Loucy (cell line): Measurements from ENCODE around the gene NFASC.

Experiments
- H2AFZ ChIP-seq: fragments of 200-600 bp; sonication (generic); 2 replicates; pipeline ENCODE4 v1.6.0; 2016; ENCODE audit warnings: antibody characterized with exemption, mild to moderate bottlenecking, low read length, moderate library complexity
- H3F3A ChIP-seq: fragments of 200-600 bp; 2 replicates; pipeline ENCODE4 v1.6.0; 2016; ENCODE audit warnings: antibody characterized with exemption, low read depth, mild to moderate bottlenecking
- H3K27me3 ChIP-seq: fragments of 200-600 bp; sonication (generic); 2 replicates; pipeline ENCODE4 v1.6.1; 2014; ENCODE audit warnings: low read length, mild to moderate bottlenecking; ENCODE audit not compliant: insufficient read depth, poor library complexity, severe bottlenecking
- H3K36me3 ChIP-seq: fragments of 200-600 bp; sonication (generic); 2 replicates; pipeline ENCODE4 v1.6.1; 2016; ENCODE audit warnings: low read length; ENCODE audit not compliant: insufficient read depth
- H3K4me1 ChIP-seq: fragments of 200-600 bp; sonication (generic); 2 replicates; pipeline ENCODE4 v1.5.1; 2014; ENCODE audit warnings: low read length, mild to moderate bottlenecking; ENCODE audit not compliant: insufficient read depth, poor library complexity, severe bottlenecking
- H3K4me2 ChIP-seq: fragments of 200-600 bp; sonication (generic); 2 replicates; pipeline ENCODE4 v1.6.0; 2014; ENCODE audit warnings: antibody characterized with exemption, low read length, low read depth, mild to moderate bottlenecking; ENCODE audit not compliant: poor library complexity, severe bottlenecking
- H3K4me3 ChIP-seq: fragments of 200-600 bp; sonication (generic); 2 replicates; pipeline ENCODE4 v1.5.1; 2014; ENCODE audit warnings: low read length, mild to moderate bottlenecking, mixed read lengths; ENCODE audit not compliant: poor library complexity, severe bottlenecking
- H3K79me2 ChIP-seq: fragments of 200-600 bp; sonication (generic); 2 replicates; pipeline ENCODE4 v1.6.1; 2014; ENCODE audit warnings: low read length; ENCODE audit not compliant: insufficient read depth
- H3K9ac ChIP-seq: fragments of 200-600 bp; sonication (generic); 2 replicates; pipeline ENCODE4 v1.6.0; 2014; ENCODE audit warnings: mild to moderate bottlenecking, low read depth, low read length, moderate library complexity; ENCODE audit not compliant: poor library complexity, severe bottlenecking
- H3K9me2 ChIP-seq: fragments of 200-600 bp; sonication (generic); replicated peaks from 2 replicates; pipeline ENCODE4 v1.6.1; 2016; ENCODE audit warnings: low read depth, low read length, mixed read lengths
- H3K9me3 ChIP-seq: fragments of 200-600 bp; sonication (generic); 2 replicates; pipeline ENCODE4 v1.6.1; 2014; ENCODE audit warnings: mild to moderate bottlenecking, antibody characterized with exemption, low read length, low read depth; ENCODE audit not compliant: insufficient read depth
- H4K20me1 ChIP-seq: fragments of 200-600 bp; sonication (generic); 2 replicates; pipeline ENCODE4 v1.6.0; 2014; ENCODE audit warnings: antibody characterized with exemption, low read length, mild to moderate bottlenecking; ENCODE audit not compliant: insufficient read depth, poor library complexity, severe bottlenecking
- EZH2phosphoT487 ChIP-seq: fragments of 200-600 bp; IDR thresholded peaks from 2 replicates; pipeline ENCODE4 v1.6.1; 2018; ENCODE audit warnings: antibody characterized with exemption, mild to moderate bottlenecking, moderate library complexity, borderline replicate concordance
- TF ChIP-seq, protein P1 (sequence below): fragments of 200-600 bp; sonication (generic); conservative IDR thresholded peaks from 2 replicates; pipeline ENCODE4 v1.5.1; 2014; ENCODE audit warnings: mild to moderate bottlenecking, antibody characterized with exemption, low read length

NFASC gene

DNA sequence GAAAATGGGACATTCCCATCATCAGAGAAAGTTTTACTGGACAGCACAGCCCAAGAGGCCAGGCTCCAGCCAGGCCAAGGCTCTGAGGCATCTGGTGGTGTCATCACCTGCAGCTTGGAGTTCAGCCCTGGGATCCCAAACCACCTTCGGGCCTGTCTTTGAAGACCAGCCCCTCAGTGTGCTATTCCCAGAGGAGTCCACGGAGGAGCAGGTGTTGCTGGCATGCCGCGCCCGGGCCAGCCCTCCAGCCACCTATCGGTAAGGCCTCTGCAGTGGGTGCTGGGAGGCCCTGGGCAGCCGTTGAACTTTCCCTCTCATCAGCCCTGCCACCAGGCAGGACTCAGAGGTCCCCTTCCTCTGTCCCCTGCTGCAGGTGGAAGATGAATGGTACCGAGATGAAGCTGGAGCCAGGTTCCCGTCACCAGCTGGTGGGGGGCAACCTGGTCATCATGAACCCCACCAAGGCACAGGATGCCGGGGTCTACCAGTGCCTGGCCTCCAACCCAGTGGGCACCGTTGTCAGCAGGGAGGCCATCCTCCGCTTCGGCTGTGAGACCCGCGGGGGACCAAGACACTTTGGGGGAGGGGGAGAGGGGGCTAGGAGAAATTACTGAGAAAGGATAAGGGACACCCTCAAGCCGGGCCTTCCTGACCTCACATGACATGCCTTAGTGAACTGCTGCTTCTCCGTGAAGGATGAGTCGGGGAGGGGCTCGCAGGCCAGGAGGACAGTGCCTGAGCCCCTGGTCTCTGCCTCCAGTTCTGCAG is 187.3 kb downstream of the NFASC start:
- Histone ChIP-seq H3K9me2 (no peaks in the 10 kb centered on the region), H4K20me1 (no peaks in the 10 kb centered on the region), H3K36me3 (no peaks in the 10 kb centered on the region), H3K9me3 (no peaks in the 10 kb centered on the region), H3K4me3 (no peak overlapping the region), H3K4me1 (peaks cover 3% of the 10 kb centered on the region), H3K4me2 (no peak overlapping the region), H3K79me2 (no peaks in the 10 kb centered on the region), H3K27me3 (no peaks in the 10 kb centered on the region), H3F3A (no peaks in the 10 kb centered on the region), H2AFZ (no peak overlapping the region), H3K9ac (no peak overlapping the region)
- TF ChIP-seq, protein P1, sequence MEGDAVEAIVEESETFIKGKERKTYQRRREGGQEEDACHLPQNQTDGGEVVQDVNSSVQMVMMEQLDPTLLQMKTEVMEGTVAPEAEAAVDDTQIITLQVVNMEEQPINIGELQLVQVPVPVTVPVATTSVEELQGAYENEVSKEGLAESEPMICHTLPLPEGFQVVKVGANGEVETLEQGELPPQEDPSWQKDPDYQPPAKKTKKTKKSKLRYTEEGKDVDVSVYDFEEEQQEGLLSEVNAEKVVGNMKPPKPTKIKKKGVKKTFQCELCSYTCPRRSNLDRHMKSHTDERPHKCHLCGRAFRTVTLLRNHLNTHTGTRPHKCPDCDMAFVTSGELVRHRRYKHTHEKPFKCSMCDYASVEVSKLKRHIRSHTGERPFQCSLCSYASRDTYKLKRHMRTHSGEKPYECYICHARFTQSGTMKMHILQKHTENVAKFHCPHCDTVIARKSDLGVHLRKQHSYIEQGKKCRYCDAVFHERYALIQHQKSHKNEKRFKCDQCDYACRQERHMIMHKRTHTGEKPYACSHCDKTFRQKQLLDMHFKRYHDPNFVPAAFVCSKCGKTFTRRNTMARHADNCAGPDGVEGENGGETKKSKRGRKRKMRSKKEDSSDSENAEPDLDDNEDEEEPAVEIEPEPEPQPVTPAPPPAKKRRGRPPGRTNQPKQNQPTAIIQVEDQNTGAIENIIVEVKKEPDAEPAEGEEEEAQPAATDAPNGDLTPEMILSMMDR, result no peak
- TF ChIP-seq EZH2phosphoT487, result no peak

DNA sequence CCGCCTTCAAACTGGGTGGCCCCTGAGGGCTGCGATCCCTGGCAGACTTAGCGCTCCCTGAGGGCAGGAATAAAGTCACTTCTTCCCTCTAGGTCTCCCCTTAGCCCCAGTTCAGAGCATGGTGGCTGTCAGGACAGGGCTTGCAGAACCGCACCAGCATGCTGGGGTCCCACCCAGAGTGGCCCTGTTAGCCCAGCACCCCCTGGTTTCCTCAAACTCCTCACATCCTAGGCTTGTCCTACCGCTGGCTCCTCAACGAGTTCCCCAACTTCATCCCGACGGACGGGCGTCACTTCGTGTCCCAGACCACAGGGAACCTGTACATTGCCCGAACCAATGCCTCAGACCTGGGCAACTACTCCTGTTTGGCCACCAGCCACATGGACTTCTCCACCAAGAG is 188.2 kb downstream of the NFASC start:
- peaks cover 3% of the 10 kb centered on the region for H3K4me1 ChIP-seq
- H3K27me3 ChIP-seq, result no peaks in the 10 kb centered on the region
- TF ChIP-seq EZH2phosphoT487, result no peak
- TF ChIP-seq, protein P1, result no peak

DNA sequence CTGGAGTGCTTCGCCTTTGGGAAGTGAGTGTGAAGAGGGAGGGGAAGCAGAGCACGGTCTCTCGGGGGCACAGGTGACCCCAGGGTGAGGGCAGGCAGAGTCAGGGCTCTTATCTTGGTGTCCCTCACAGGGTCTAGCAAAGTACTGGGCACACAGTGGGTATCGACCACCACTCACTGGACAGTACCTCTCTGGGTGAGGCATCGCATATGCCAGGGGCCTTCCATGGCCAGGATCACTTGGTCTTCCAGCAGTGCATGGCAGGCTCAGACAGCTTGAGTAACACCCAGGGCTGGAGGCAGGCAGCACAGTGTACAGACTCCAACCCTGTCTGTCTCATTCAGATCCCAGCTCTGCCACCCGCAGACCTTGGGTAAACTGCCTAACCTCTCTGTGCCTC is 189.0 kb downstream of the NFASC start:
- Histone ChIP-seq H3K9me2 (no peaks in the 10 kb centered on the region), H3K9me3 (no peaks in the 10 kb centered on the region), H3K79me2 (no peaks in the 10 kb centered on the region), H3K27me3 (no peaks in the 10 kb centered on the region), H3K9ac (no peak overlapping the region), H4K20me1 (no peaks in the 10 kb centered on the region), H3K4me3 (no peak overlapping the region), H3K4me2 (no peak overlapping the region), H2AFZ (no peak overlapping the region), H3K4me1 (peaks cover 3% of the 10 kb centered on the region), H3K36me3 (no peaks in the 10 kb centered on the region), H3F3A (no peaks in the 10 kb centered on the region)
- no peak for TF ChIP-seq EZH2phosphoT487
- TF ChIP-seq, protein P1, result no peak

More for the DNA sequence above, 188.2 kb downstream of the NFASC start:
- Histone ChIP-seq H3K79me2 (no peaks in the 10 kb centered on the region), H3F3A (no peaks in the 10 kb centered on the region), H3K4me2 (no peak overlapping the region), H3K9me3 (no peaks in the 10 kb centered on the region), H3K9ac (no peak overlapping the region), H3K36me3 (no peaks in the 10 kb centered on the region), H3K9me2 (no peaks in the 10 kb centered on the region), H2AFZ (no peak overlapping the region), H4K20me1 (no peaks in the 10 kb centered on the region), H3K4me3 (no peak overlapping the region)
